ENCODE data around the gene CCDC107. TPM values are rescaled to one million over a fixed set of nuclear protein-coding genes. Genes with fewer than 3 reads are reported as not detected.
A peak's percentile ranks its signal among the peaks of the same experiment; 100 is the strongest.

Gene CCDC107
- total RNA-seq, 2 donors from 2014 or later = 54.6 to 60.3 TPM

DNA sequence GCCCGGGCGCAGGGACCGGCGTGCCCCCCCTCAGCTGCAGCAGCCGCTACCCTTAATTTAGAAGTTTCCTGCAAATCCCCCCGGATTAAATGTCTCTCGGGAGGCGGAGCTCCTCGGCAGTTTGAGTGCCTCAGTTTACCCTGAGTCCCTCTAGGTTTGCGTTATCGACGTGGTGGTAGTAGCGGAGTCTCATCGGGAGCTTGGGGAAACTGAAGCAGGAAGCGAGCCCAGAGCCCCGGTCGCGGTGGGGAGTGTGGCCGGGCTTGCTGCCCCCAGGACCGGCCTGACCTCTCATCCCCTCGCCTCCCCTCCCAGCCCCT, 32.2 kb downstream of the CCDC107 start:
- intact Hi-C loops (cut with DNase I) = loop anchor here in 1 of 2 donors (2.0 kb wide), 1 partner anchor 29 kb away; no protein-coding TSS in a partner anchor

DNA sequence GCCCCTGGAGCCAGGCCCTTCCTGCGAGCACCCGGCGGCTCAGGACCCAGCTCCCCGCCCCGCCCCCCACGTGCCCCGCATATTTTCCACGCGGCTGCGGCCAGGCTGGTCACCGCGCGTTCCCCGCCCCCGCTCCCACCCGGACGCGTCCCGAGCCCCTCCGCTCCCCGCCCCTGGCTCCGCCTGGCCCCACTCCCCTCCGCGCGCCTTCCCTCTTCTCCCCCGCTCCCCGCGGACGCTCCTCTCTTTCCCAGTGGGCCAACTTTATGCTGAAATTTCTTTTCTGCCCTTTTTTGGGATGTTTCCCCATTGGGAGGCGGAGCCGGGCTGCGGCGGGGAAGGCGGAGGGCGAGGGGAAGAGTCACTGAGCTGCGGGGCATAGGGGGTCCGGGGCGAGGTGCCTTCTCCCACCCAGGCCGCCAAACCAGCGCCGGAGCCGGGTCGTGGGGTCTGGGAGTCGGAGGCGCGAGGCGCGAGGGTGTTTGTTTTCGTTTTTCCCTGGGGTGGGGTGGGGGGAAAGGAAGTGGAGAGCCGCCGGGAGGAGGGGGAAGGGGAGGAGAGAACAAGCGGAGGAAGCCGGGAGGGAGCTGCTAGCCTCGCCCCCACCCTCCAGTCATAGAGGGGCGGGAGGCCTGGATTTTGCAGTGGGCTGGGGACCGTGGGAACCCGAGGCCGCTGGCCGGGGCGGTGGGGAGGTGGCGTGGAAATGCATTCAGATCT, 32.7 kb downstream of the CCDC107 start:
- intact Hi-C loops (cut with DNase I) = loop anchor here in 1 of 2 donors (2.0 kb wide), 1 partner anchor 30 kb away; no protein-coding TSS in a partner anchor
- peak; percentile 94 for DNase-seq (ENCODE audit: low spot score)

More for the DNA sequence above, 32.2 kb downstream of the CCDC107 start:
- DNase-seq (ENCODE audit: low spot score) = no peak

DNA sequence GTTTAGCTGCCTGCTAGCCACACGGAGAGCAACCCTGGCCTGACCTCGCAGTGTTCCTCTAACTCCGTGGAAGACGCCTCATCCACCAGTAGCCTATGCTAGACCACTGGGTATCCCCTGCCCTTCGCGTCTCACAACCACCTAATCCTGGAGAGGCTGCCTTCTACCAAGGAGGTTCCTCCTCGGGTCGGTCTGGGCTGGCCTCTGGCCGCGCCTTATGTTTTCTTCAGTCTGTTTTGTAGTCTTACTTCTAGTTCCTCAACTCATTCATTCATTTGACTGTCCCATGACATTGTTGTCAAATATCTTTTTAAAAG, 33.2 kb downstream of the CCDC107 start:
- no peak for DNase-seq (ENCODE audit: low spot score)
- intact Hi-C loops (cut with DNase I) = loop anchor here in 1 of 2 donors (2.0 kb wide), 1 partner anchor 30 kb away; no protein-coding TSS in a partner anchor

DNA sequence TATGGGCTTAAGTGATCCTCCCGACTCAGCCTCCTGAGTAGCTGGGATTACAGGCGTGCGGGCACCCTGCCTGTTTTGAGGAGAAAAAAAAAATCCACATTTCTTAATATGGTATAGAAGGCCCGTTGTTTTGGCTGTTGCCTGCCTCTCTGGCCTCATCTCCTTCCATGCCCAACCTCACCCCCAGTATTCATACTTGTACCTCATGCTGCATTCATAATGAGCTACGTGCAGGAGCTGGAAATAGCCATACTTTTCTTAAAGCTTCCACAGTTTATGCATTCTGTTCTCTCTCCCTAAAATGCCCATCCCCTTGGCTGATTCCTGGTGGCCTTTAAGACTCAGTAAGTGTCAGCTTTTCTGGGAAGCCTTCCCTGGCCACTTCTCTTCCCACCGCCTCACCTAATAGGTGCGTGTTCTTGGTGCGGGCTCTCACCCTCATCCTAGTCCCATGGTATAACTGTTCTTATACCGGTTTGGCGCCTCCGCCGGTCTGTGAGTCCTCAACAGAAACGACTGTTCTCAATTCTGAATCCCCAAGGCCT, 33.7 kb downstream of the CCDC107 start:
- intact Hi-C loops (cut with DNase I) = loop anchor here in 1 of 2 donors (2.0 kb wide), 1 partner anchor 31 kb away; no protein-coding TSS in a partner anchor
- DNase-seq (ENCODE audit: low spot score) = peak; percentile 68

DNA sequence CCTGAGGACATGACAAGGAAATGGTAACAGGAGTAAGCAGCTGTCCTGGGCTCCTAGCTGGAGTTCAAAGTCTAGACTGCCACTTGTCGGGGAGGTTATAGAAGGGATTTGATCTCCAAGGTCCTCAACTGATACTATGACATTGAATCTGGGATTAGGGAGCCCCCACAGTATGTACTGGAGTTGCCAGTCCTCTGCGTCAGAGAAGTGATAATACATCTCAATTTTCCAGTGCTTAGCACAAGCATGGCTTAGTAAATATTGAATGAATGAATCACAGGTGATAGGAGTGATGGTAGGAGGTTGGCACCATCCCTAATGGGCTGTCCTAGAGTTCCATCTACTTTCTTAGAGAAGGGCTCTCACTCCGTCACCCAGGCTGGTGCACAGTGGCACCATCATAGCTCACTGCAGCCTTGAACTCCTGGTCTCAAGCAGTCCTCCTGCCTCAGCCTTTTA, 37.9 kb downstream of the CCDC107 start:
- intact Hi-C loops (cut with DNase I) = loop anchor here in 1 of 2 donors (2.0 to 5.0 kb wide), 2 partner anchors 33 to 51 kb away; partner anchors contain the start of genes GBA2 and RGP1

DNA sequence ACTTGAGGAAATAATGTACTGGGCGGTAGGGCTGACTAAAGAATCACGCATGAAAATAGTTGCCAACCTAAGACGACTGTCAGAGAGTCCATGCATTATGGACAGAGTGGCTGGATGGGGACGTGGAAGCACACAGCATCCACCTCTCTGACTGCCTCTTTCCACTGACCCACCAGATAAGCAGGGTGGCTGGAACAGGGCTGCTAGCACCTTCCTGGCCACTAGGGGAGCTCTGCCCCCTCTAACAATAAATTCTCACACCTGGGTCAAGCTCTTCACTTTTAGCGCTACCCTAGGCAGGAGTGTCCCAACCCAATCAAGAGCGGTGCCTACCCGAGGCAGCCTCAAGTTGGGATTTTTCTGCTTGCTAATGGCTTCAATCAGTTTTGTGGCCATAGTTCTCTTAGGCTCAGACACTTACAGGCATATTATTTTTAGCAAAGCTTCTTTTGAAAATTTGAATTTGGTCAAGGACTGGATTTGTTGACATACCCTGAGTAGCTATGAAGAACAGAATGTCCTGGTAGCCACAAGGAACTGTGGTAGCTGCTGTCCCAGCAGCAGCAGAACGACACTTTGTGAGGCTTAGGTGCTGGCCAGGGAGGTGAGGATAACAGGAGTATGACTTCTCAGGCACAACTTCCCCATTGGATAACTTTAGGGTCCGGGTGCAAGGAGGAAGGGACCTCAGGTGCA, 38.6 kb downstream of the CCDC107 start:
- intact Hi-C loops (cut with DNase I) = loop anchor here in 1 of 2 donors (5.0 kb wide), 1 partner anchor 51 kb away; the partner anchor contains the start of genes GBA2 and RGP1
- peak; percentile 80 for DNase-seq (ENCODE audit: low spot score)

More for the DNA sequence above, 37.9 kb downstream of the CCDC107 start:
- DNase-seq (ENCODE audit: low spot score) = peak; percentile 18

DNA sequence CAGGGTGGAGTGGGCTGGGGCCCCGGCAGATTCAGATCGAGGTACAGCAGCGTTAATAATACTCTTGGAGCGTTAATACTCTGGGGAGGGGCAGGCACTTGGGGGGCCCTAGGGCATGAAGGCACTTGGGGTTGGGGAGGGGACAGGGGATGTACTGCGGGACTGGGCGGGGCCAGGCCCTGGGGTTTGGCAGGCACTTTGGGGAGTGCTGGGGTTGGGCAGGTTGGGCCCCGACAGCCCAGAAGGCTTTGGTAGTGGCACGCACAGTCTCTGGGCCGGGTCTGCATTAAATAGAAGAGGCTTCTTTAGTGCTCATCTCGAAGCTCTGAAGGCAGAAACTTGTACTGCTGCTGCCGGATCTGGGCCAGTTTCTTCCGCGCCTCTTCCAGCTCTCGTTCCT, 39.4 kb downstream of the CCDC107 start:
- intact Hi-C loops (cut with DNase I) = loop anchor here in 1 of 2 donors (5.0 kb wide), 1 partner anchor 50 kb away; the partner anchor contains the start of genes GBA2 and RGP1
- peak; percentile 53 for DNase-seq (ENCODE audit: low spot score)

DNA sequence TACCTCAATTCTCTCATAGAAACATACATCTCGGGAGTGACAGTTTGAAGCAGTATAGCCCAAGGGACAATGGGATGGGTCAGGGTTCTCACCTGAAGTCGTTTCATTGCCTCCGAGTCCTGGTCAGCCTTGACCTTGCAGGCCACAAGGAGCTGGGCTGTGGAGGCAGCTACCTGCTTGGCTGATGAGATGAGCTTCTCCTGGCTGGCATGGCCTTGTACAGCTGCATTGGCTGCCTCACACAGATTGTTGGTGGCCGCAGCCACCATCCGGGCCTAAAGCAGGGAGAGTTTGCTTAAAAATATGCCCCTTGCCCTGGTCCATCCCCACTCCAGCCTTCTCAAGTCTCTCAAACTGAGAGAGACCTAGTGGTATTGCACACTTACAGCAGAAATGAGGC, 40.1 kb downstream of the CCDC107 start:
- intact Hi-C loops (cut with DNase I) = loop anchor here in 1 of 2 donors (5.0 kb wide), 1 partner anchor 49 kb away; the partner anchor contains the start of genes GBA2 and RGP1
- peak; percentile 35 for DNase-seq (ENCODE audit: low spot score)

DNA sequence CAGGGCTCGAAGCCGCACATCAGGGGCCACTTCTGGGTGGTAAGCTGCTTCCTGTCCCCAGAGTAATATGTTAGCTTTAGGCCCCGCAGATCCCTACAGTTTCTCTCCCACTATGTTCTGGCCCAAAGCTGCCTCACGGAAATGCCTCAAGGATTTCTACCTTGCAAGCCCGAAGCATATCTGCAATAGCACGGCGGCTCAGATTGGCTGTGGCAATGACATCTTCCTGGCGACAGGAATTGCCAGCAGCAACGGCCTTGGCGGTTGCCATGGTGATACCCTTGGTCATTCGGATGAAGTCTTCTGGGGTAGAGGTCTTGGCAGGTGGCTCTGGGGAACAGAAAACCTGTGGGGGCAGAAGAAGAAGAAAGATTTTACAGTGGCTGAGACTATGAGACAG, 41.9 kb downstream of the CCDC107 start:
- intact Hi-C loops (cut with DNase I) = no loop called here
- peak; percentile 58 for DNase-seq (ENCODE audit: low spot score)

DNA sequence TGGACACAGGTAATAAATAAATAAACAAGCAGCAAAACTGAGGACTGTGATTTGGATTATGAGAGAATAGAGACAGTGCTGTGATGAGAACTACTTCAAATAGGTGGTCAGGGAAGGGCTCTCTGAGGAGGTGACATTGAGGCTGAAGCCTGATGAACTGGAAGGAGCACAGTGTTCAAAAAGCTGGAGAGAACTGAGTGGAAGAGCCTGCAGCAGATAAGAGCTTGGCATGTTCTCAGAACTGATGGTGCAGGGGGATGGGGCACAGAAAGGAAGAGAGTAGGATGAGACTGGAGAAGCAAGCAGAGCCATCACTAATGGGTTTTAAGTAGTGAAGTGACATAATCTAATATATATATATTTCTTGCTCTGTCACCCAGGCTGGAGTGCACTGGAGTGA, 42.9 kb downstream of the CCDC107 start:
- intact Hi-C loops (cut with DNase I) = no loop called here
- no peak for DNase-seq (ENCODE audit: low spot score)

DNA sequence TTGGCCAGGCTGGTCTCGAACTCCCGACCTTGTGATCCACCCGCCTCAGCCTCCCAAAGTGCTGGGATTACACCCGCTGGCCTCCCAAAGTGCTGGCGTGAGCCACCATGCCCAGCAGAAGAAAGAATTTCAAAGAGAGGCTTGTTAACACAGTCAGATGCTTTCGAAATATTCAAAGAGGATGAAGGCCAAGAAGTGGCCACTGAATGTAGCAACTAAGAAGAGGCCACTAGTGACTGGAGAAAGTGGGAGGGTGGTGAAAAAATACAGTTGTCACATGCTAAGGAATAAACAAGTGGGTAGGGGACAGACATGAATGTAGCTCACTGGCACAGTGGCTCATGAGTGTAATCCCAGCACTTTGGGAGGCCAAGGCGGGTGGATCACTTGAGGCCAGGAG, 44.6 kb downstream of the CCDC107 start:
- DNase-seq (ENCODE audit: low spot score) = peak; percentile 35
- intact Hi-C loops (cut with DNase I) = loop anchor here in 1 of 2 donors (2.0 kb wide), 1 partner anchor 20 kb away; no protein-coding TSS in a partner anchor

DNA sequence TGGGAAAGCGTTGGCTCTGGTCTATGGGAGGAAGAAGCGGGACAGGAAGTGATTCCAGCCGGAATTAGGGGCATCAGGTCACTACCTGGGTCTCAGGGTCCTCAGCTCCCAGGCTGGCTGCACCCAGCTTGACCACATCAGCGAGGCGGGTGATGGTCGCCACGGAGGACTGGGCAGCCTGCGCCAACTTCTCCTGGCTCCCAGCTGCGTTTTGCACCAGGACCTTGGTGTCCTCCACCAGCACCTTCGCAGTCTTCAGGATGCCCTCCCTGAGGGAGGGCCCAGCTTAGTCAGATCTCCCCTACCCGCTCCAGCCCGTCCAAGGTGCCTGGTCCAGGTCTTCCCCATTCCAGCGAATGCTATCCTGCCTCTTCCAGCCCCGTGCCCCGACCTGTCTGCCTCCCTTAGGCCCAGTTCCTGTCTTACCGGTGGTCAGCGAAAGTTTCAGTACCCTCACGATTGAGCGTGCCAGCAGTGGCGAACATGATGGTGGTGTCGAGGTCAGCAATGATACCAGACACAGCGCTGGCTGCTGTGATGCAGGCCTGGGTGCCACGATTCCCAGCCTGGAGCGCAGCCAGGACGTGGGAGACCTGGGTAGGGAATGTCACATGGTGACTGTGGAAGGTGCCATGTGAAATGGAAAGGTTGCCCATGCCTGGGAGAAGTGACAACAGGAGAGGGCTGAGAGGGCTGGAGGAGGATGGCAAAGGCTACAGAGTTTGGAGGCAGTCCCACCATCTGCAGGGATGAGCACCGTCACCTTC, 46.0 kb downstream of the CCDC107 start:
- intact Hi-C loops (cut with DNase I) = loop anchor here in 1 of 2 donors (2.0 kb wide), 1 partner anchor 19 kb away; no protein-coding TSS in a partner anchor
- peak; percentile 64 for DNase-seq (ENCODE audit: low spot score)

DNA sequence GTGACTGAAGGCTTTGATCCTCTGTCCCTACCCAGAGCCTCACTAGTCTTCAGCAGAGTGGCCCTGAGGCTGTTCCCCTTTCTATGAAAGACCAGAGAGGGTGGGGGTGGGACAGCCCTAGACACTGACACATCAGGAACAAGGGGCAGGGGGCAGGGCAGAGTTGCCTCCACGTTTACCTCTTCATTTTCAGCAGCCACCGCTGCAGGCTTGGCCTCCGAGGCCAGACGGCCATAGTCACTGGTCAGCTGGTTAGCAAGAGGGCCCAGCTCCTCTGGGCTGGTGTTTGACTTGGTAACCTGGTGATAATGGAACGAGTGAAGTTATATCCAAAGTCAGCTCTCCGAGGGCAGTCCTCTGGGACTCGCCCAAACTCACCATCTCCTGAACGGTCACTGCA, 47.3 kb downstream of the CCDC107 start:
- peak; percentile 77 for DNase-seq (ENCODE audit: low spot score)
- intact Hi-C loops (cut with DNase I) = no loop called here

DNA sequence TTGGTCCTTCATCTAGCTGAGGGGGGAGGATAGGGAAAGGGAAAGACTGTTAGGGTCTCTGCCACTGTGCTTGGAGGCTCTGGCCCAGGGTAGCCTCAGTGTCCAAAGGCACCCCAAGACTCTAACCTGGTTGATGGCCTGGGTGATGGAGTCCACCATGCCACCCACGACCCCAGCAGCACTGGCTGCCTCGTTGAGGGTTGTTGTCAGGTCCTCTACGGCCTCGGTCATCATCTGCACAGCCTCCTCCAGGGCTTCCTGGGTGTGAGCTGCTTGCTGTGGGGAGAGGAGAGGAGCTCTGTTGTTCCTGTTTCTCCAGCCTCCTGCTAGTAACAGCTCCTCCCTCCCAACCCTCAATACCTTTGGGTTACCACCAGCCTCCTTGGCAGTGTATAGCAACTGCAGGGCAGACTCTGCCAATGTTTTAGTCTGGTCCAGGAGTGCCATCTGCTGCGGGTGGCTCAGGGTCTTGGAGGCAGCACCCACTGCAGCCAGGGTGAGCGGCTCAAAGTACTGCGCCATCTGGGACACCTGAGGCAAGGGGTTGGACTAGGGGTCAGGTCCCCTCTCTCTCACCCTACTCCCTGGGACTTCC, 47.8 kb downstream of the CCDC107 start:
- intact Hi-C loops (cut with DNase I) = loop anchor here in 1 of 2 donors (2.0 kb wide), 1 partner anchor 217 kb away; no protein-coding TSS in a partner anchor
- DNase-seq (ENCODE audit: low spot score) = peak; percentile 49

DNA sequence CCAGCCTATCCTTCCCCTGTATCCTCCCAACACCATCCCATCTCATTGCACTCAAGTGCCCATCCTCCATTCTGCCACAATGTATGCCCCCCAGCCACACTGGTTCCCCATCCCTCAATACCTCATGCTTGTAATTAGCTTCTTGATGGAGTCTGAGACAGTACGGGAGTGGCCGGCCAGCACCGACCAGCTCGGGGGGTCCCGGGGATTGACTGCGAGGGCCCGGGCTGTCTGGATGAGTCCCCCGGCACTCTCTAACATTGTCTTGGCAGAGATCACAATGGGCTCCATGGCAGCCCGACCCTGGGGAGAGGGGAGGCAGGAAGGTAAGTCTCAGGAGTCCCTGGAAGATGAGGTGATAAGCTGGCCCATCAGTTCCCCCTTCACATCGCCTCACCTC, 48.9 kb downstream of the CCDC107 start:
- intact Hi-C loops (cut with DNase I) = loop anchor here in 1 of 2 donors (2.0 kb wide), 1 partner anchor 218 kb away; no protein-coding TSS in a partner anchor
- peak; percentile 53 for DNase-seq (ENCODE audit: low spot score)

DNA sequence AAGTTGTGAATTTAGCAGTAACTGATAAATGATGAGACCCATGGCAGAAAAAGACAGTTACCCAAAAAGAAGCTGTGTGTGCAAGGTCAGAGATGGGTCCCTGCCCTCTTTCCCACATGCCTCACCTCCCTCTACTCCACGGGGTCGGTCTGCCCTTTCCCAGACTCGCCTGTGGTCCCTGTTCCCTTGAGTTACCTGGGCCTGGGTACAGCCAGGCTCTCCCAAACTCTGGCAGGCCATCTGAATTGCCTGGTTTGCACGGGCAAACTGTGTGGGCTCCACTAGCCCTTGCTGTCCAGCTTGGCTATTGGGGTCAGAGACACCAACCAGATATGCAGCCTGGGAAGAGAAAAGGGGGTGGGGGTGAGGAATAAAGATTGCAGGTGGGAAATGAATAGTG, 50.1 kb downstream of the CCDC107 start:
- intact Hi-C loops (cut with DNase I) = no loop called here

DNA sequence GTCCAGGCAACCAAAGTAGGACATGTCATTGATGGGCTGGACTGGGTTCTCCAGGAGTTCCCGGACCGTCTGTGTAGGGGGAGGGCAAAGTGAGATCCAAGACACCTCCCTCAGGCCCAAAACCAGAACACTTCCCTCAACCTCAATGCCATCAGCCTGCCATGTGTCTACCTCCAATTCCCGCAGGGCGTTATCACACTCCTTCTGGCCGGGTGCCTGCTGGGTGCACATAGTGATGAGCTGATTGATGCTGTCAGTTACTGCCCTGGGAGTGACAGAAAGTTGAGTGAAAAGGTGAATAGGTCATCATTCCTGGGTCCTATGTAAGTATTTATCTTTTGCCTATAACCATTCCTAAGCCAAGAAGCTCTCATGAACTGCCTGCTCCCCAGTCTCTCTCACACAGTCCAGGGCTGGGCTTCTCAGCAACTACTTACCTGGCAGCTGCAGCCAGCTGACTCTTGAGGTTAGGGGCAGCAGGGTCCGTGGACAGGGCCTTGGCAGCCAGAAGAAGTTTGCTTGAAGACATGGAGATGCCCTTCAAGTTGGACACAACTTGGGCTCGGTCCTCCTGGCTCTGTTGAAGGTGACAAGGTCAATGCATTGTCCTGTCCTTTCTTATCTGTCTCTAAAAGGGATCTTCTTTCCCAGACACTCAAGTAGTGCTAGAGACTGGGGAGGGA, 52.9 kb downstream of the CCDC107 start:
- DNase-seq (ENCODE audit: low spot score) = no peak
- intact Hi-C loops (cut with DNase I) = no loop called here

More for the DNA sequence above, 50.1 kb downstream of the CCDC107 start:
- DNase-seq (ENCODE audit: low spot score) = peak; percentile 52

All from posterior vena cava (tissue), 2 donors.